Measurements from ENCODE around the gene NR4A1. TPM values are rescaled to one million over a fixed set of nuclear protein-coding genes. Genes with fewer than 3 reads are reported as not detected.

Gene NR4A1
- polyA plus RNA-seq, 1 donor (not counting 4 experiments of a cell fraction or from before 2014, with no cell fraction given) = 3.9 TPM

DNA sequence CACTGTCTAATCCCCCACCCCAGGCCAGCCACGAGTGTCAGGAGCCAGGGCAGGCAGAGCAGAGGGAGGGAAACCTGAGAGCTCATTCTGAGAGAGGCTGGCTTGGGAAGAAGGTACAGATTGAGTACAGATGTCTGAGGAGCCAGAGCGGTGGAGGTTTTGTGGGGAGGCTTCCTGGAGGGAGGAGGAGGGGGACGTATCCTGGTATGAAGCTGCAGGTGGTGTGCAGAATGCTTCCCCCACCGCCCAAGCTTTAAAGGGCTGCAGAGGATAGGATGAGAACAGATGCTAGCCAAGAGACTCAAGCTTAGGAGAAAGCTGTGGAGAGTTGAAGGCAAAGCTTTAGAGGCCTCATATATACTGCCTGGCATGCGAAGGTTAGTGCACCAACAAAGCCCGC lies 47.7 kb upstream of the NR4A1 start:
- TF ChIP-seq, protein P1, sequence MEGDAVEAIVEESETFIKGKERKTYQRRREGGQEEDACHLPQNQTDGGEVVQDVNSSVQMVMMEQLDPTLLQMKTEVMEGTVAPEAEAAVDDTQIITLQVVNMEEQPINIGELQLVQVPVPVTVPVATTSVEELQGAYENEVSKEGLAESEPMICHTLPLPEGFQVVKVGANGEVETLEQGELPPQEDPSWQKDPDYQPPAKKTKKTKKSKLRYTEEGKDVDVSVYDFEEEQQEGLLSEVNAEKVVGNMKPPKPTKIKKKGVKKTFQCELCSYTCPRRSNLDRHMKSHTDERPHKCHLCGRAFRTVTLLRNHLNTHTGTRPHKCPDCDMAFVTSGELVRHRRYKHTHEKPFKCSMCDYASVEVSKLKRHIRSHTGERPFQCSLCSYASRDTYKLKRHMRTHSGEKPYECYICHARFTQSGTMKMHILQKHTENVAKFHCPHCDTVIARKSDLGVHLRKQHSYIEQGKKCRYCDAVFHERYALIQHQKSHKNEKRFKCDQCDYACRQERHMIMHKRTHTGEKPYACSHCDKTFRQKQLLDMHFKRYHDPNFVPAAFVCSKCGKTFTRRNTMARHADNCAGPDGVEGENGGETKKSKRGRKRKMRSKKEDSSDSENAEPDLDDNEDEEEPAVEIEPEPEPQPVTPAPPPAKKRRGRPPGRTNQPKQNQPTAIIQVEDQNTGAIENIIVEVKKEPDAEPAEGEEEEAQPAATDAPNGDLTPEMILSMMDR (optimal IDR thresholded peaks at IDR 0.05 in 1 of 3, IDR thresholded peaks at IDR 0.05 in 1 of 3, conservative IDR thresholded peaks at IDR 0.05 in 1 of 3; ENCODE audit: extremely low read depth in 1 of 3, insufficient read depth in 2 of 3, low read length in 3 of 3) = no peak
- TF ChIP-seq EZH2 (IDR thresholded peaks at IDR 0.05; ENCODE audit: low read length) = no peak
- no peak overlapping the region for H2AFZ ChIP-seq (ENCODE audit: control insufficient read depth, low read length)
- FAIRE-seq (no peak), DNase-seq (ENCODE audit: low read depth, low spot score) (no peak)
- peaks cover 3% of the 10 kb centered on the region for H3K4me1 ChIP-seq (ENCODE audit: control insufficient read depth, extremely low read depth, insufficient read depth, low read length)
- no peaks in the 10 kb centered on the region for H3K79me2 ChIP-seq (ENCODE audit: control insufficient read depth, insufficient read depth, low read length)
- dilution Hi-C loops (cut with MboI; ENCODE audit: extremely low pct_ligation_motif_present, low sequenced_read_pairs) = no loop called here
- no peak overlapping the region for H3K9ac ChIP-seq (ENCODE audit: control insufficient read depth, extremely low read depth, insufficient read depth, low read length)
- H4K20me1 ChIP-seq (ENCODE audit: control insufficient read depth, extremely low read depth, insufficient read depth, low read length) = peaks cover 7% of the 10 kb centered on the region
- H3K4me2 ChIP-seq (ENCODE audit: control insufficient read depth, extremely low read depth, insufficient read depth, low read depth, low read length) = no peak overlapping the region
- H3K4me3 ChIP-seq (ENCODE audit: control insufficient read depth in 2 of 3, extremely low read depth in 1 of 3, insufficient read depth in 2 of 3, low read depth in 1 of 3, low read length in 3 of 3) = no peak overlapping the region
- H3K9me1 ChIP-seq (ENCODE audit: control insufficient read depth, extremely low read depth, insufficient read depth, low read length) = no peaks in the 10 kb centered on the region
- no peak overlapping the region for H3K27ac ChIP-seq (ENCODE audit: control insufficient read depth, insufficient read depth, low read length)
- H3K9me3 ChIP-seq (ENCODE audit: control insufficient read depth, low read depth, low read length) = no peaks in the 10 kb centered on the region
- H3K27me3 ChIP-seq (ENCODE audit: control insufficient read depth, extremely low read depth, insufficient read depth, low read length) = peaks cover 28% of the 10 kb centered on the region
- no peaks in the 10 kb centered on the region for H3K36me3 ChIP-seq (ENCODE audit: control insufficient read depth in 2 of 2, extremely low read depth in 1 of 2, insufficient read depth in 2 of 2, low read length in 2 of 2)

DNA sequence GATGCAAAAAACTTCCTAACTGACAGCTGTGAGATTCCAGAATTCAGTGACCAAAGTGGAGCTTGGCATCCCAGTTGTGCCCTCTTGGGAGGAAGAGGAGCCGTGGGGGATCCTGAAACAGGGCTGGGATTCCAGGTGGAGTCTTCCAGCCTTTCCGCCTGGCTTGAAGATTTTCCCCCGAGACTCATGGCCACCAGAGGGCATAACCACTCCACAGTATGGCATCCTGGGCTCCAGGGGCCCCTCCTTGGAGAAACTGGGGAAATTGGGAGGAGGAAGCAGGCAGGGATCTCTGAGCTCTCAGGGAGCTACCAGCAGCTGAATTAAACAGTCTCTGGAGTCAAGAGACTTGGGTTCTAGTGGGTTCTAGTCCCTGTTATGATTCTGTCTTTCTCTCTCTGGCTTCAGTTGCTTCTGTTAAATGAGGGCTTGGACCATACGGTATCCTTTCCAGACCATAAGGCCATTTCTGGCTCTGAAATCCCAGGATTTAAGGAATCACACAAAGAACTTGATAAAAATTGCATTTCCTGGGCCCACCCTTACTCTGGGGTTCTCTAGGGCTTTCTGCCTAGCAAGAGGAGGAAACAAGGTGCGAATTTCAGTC lies 47.1 kb upstream of the NR4A1 start:
- peak; percentile 46 for FAIRE-seq
- Histone ChIP-seq H2AFZ (ENCODE audit: control insufficient read depth, low read length) (no peak overlapping the region), H3K4me1 (ENCODE audit: control insufficient read depth, extremely low read depth, insufficient read depth, low read length) (peaks cover 3% of the 10 kb centered on the region)

More for the DNA sequence above, 47.1 kb upstream of the NR4A1 start:
- Histone ChIP-seq H3K36me3 (ENCODE audit: control insufficient read depth in 2 of 2, extremely low read depth in 1 of 2, insufficient read depth in 2 of 2, low read length in 2 of 2) (no peaks in the 10 kb centered on the region), H3K27me3 (ENCODE audit: control insufficient read depth, extremely low read depth, insufficient read depth, low read length) (peaks cover 28% of the 10 kb centered on the region), H3K79me2 (ENCODE audit: control insufficient read depth, insufficient read depth, low read length) (no peaks in the 10 kb centered on the region), H4K20me1 (ENCODE audit: control insufficient read depth, extremely low read depth, insufficient read depth, low read length) (peaks cover 7% of the 10 kb centered on the region), H3K4me3 (ENCODE audit: control insufficient read depth in 2 of 3, extremely low read depth in 1 of 3, insufficient read depth in 2 of 3, low read depth in 1 of 3, low read length in 3 of 3) (no peak overlapping the region), H3K4me2 (ENCODE audit: control insufficient read depth, extremely low read depth, insufficient read depth, low read depth, low read length) (no peak overlapping the region), H3K9me1 (ENCODE audit: control insufficient read depth, extremely low read depth, insufficient read depth, low read length) (peaks cover 3% of the 10 kb centered on the region), H3K27ac (ENCODE audit: control insufficient read depth, insufficient read depth, low read length) (no peak overlapping the region), H3K9me3 (ENCODE audit: control insufficient read depth, low read depth, low read length) (no peaks in the 10 kb centered on the region), H3K9ac (ENCODE audit: control insufficient read depth, extremely low read depth, insufficient read depth, low read length) (no peak overlapping the region)
- dilution Hi-C loops (cut with MboI; ENCODE audit: extremely low pct_ligation_motif_present, low sequenced_read_pairs) = no loop called here
- TF ChIP-seq, protein P1 (optimal IDR thresholded peaks at IDR 0.05 in 1 of 3, IDR thresholded peaks at IDR 0.05 in 1 of 3, conservative IDR thresholded peaks at IDR 0.05 in 1 of 3; ENCODE audit: extremely low read depth in 1 of 3, insufficient read depth in 2 of 3, low read length in 3 of 3) = peak; percentile 74 to 86 (median 81)
- no peak for TF ChIP-seq EZH2 (IDR thresholded peaks at IDR 0.05; ENCODE audit: low read length)
- no peak for DNase-seq (ENCODE audit: low read depth, low spot score)

Measured in keratinocyte (primary cell).